D721Med (cell line): ENCODE data around the gene TACR2.

Source experiments
- DNase-seq: peaks from one replicate; pipeline ENCODE4 v3.0.0; 2011; ENCODE audit warnings: low spot score; ENCODE audit not compliant: insufficient read length
- FAIRE-seq: peaks from 2 replicates; lab custom pipeline; 2011; peaks lifted over from hg19 to GRCh38; lab: Jason Lieb, UNC
- TF ChIP-seq, protein P1 (sequence below): IDR thresholded peaks from 2 replicates; pipeline ENCODE4 v1.5.1; 2012; ENCODE audit warnings: mild to moderate bottlenecking, control low read depth; ENCODE audit not compliant: insufficient read depth; ENCODE audit errors: missing control alignments

Gene TACR2

DNA sequence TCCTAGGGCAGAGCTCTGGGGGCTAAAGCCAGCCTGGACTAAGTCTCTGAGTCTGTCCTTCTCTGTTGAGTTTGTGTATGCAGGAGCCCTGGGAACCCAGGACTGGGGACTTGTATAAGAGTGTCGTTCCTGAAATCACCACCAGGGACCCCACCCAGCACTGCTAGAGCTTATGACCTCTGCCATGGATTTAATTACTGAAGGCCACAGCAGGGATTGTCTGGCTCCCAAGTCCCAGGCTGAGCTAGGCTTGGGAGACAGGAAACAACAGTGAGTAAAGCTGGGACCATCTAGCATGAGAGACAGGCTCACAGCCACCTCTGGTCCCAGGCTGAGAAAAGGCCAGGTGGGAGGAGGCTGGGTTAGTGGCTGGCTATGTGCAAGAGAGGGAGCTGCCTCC is 33.1 kb upstream of the TACR2 start:
- DNase-seq, result no peak
- no peak for FAIRE-seq
- TF ChIP-seq, protein P1, sequence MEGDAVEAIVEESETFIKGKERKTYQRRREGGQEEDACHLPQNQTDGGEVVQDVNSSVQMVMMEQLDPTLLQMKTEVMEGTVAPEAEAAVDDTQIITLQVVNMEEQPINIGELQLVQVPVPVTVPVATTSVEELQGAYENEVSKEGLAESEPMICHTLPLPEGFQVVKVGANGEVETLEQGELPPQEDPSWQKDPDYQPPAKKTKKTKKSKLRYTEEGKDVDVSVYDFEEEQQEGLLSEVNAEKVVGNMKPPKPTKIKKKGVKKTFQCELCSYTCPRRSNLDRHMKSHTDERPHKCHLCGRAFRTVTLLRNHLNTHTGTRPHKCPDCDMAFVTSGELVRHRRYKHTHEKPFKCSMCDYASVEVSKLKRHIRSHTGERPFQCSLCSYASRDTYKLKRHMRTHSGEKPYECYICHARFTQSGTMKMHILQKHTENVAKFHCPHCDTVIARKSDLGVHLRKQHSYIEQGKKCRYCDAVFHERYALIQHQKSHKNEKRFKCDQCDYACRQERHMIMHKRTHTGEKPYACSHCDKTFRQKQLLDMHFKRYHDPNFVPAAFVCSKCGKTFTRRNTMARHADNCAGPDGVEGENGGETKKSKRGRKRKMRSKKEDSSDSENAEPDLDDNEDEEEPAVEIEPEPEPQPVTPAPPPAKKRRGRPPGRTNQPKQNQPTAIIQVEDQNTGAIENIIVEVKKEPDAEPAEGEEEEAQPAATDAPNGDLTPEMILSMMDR, result peak; percentile 40

GRCh38 chr10:69446650-69447151 is 30.0 kb upstream of the TACR2 start:
- FAIRE-seq (no peak), DNase-seq (no peak)
- TF ChIP-seq, protein P1, result no peak

DNA sequence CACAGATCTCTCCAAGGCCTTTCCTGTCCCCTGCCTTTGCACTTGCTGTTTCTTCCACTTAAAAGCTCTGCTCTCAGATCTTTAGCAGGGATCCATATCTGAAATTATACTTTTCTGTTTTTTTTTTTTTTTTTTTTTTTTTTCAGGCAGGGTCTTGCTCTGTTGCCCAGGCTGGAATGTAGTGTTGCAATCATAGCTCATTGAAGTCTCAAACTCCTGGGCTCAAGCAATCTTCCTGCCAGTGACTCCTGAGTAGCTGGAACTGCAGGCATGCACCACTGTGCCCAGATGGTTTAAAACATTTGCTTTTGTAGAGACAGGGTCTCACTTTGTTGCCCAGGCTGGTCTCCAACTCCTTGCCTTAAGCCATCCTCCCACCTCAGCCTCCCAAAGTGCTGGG is 29.5 kb upstream of the TACR2 start:
- no peak for FAIRE-seq
- no peak for DNase-seq

GRCh38 chr10:69445041-69445440 is 28.3 kb upstream of the TACR2 start:
- TF ChIP-seq, protein P1, result no peak
- DNase-seq, result no peak
- FAIRE-seq, result no peak

More for the DNA sequence above, 29.5 kb upstream of the TACR2 start:
- TF ChIP-seq, protein P1, result no peak

DNA sequence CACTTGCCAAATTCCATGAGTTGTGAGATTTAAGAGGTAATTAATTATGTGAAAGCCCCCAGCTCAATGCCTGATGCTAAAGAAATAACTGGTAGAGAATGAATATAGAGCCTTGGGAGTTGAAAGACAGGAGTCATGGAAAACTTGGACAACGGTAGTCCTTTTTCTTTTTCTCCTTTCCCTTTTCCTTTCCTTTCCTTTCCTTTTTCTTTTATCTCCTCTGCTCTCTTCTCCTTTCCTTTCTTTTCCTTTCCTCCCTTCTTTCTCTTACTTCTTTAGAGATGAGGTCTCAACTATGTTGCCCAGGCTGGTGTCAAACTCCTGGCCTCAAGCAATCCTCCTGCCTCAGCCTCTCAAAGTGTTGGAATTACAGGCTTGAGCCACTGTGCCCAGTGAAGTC is 26.6 kb upstream of the TACR2 start:
- FAIRE-seq, result no peak
- DNase-seq, result no peak
- TF ChIP-seq, protein P1, result no peak

DNA sequence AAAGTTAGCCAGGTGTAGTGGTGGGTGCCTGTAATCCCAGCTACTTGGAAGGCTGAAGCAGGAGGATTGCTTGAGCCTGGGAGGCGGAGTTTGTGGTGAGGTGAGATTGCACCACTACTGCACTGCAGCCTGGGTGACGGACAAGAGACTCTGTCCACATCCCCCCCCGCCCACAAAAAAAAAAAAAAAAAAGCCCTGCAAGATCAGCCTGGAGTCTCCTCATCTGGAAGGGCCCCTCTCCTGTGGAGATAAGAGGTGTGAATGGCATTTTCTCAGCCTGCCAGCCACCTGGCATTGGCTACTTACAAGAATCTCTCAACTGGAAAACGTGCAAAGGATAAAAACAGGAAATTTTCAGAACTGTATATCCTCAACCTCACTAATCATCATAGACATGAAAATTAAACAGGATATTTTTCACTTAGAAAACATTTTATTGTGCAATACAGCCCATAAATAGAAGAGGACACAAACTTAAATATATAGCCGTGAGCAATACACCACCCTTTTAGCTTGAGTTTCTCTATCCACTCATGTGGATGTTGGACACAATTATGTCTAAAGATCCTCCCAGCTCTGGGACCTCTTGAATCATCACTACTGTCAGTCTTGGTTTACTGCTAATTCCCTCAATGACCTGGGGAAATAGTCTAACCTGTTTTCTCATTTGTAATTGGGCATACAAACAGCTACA is 23.2 kb upstream of the TACR2 start:
- DNase-seq (no peak), FAIRE-seq (no peak)
- TF ChIP-seq, protein P1, result no peak

DNA sequence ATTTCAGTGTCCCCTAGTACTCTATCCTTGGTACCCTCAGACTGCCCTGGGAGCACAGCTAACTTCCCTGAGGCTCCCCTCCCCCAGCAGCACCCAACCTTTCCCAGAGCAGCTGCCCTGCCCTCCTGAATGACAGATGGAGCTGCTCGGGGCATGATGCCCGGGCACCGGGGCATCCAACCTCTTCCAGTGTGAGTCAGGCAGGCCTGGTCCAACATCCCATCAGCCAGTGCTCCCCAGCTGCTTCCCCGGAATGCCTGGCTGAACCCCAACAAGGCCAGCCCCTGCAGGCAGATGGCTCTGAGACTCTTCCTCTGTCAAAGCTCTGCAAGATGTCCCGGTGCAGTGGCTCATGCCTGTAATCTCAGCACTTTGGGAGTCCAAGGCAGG is 22.6 kb upstream of the TACR2 start:
- DNase-seq (no peak), FAIRE-seq (no peak)
- TF ChIP-seq, protein P1, result no peak
